Measurements from ENCODE around the gene HMCN1. TPM values are rescaled to one million over a fixed set of nuclear protein-coding genes. Genes with fewer than 3 reads are reported as not detected.
"Not testable (repeated sequence)": the region's sequence is repeated elsewhere in the genome, so short reads cannot be mapped to it uniquely, and the experiment has no call there.

Gene HMCN1
- polyA plus RNA-seq, 3 donors = 58.5 to 61.5 (median 59.8) TPM

GRCh38 chr1:185892831-185893403, 158.7 kb downstream of the HMCN1 start:
- not testable (repeated sequence) for DNase-seq (ENCODE audit: low read depth in 3 of 3, low spot score in 2 of 3)

- DNase-seq (ENCODE audit: low read depth in 3 of 3, low spot score in 2 of 3) = no peak
Observed at GRCh38 chr1:185894791-185895190, 160.6 kb downstream of the HMCN1 start.

- no peak for DNase-seq (ENCODE audit: low read depth in 3 of 3, low spot score in 2 of 3)
Observed at GRCh38 chr1:185895208-185895900, 161.2 kb downstream of the HMCN1 start.

GRCh38 chr1:185896863-185897262, 162.7 kb downstream of the HMCN1 start:
- DNase-seq (ENCODE audit: low read depth in 3 of 3, low spot score in 2 of 3) = no peak

- DNase-seq (ENCODE audit: low read depth in 3 of 3, low spot score in 2 of 3) = no peak
Observed at GRCh38 chr1:185906186-185906585, 172.0 kb downstream of the HMCN1 start.

- peak; percentile 13 to 48 (median 37) for DNase-seq (ENCODE audit: low read depth in 3 of 3, low spot score in 2 of 3)
Observed at GRCh38 chr1:185907246-185907645, 173.1 kb downstream of the HMCN1 start.

GRCh38 chr1:185911978-185912377, 177.8 kb downstream of the HMCN1 start:
- DNase-seq (ENCODE audit: low read depth in 3 of 3, low spot score in 2 of 3) = no peak

GRCh38 chr1:185912504-185912903, 178.3 kb downstream of the HMCN1 start:
- no peak for DNase-seq (ENCODE audit: low read depth in 3 of 3, low spot score in 2 of 3)

- no peak for DNase-seq (ENCODE audit: low read depth in 3 of 3, low spot score in 2 of 3)
Observed at GRCh38 chr1:185914089-185914488, 179.9 kb downstream of the HMCN1 start.

- no peak for DNase-seq (ENCODE audit: low read depth in 3 of 3, low spot score in 2 of 3)
Observed at GRCh38 chr1:185916861-185917260, 182.7 kb downstream of the HMCN1 start.

GRCh38 chr1:185917646-185918045, 183.5 kb downstream of the HMCN1 start:
- DNase-seq (ENCODE audit: low read depth in 3 of 3, low spot score in 2 of 3) = no peak

GRCh38 chr1:185920602-185921001, 186.4 kb downstream of the HMCN1 start:
- no peak for DNase-seq (ENCODE audit: low read depth in 3 of 3, low spot score in 2 of 3)

- DNase-seq (ENCODE audit: low read depth in 3 of 3, low spot score in 2 of 3) = no peak
Observed at GRCh38 chr1:185921636-185922035, 187.4 kb downstream of the HMCN1 start.

- no peak for DNase-seq (ENCODE audit: low read depth in 3 of 3, low spot score in 2 of 3)
Observed at GRCh38 chr1:185926588-185926987, 192.4 kb downstream of the HMCN1 start.

GRCh38 chr1:185929776-185930175, 195.6 kb downstream of the HMCN1 start:
- no peak for DNase-seq (ENCODE audit: low read depth in 3 of 3, low spot score in 2 of 3)

GRCh38 chr1:185931438-185931837, 197.2 kb downstream of the HMCN1 start:
- DNase-seq (ENCODE audit: low read depth in 3 of 3, low spot score in 2 of 3) = no peak

- DNase-seq (ENCODE audit: low read depth in 3 of 3, low spot score in 2 of 3) = no peak
Observed at GRCh38 chr1:185933580-185933979, 199.4 kb downstream of the HMCN1 start.

- DNase-seq (ENCODE audit: low read depth in 3 of 3, low spot score in 2 of 3) = peak in 1 of 3 donors; percentile 16
Observed at GRCh38 chr1:185934476-185935189, 200.4 kb downstream of the HMCN1 start.

- DNase-seq (ENCODE audit: low read depth in 3 of 3, low spot score in 2 of 3) = no peak
Observed at GRCh38 chr1:185935360-185935759, 201.2 kb downstream of the HMCN1 start.

GRCh38 chr1:185936641-185937040, 202.4 kb downstream of the HMCN1 start:
- DNase-seq (ENCODE audit: low read depth in 3 of 3, low spot score in 2 of 3) = no peak

- no peak for DNase-seq (ENCODE audit: low read depth in 3 of 3, low spot score in 2 of 3)
Observed at GRCh38 chr1:185938396-185938795, 204.2 kb downstream of the HMCN1 start.

- no peak for DNase-seq (ENCODE audit: low read depth in 3 of 3, low spot score in 2 of 3)
Observed at GRCh38 chr1:185939142-185939541, 205.0 kb downstream of the HMCN1 start.
